ENCODE data around the gene RNF213. TPM values are rescaled to one million over a fixed set of nuclear protein-coding genes. Genes with fewer than 3 reads are reported as not detected.
"Not testable (repeated sequence)": the region's sequence is repeated elsewhere in the genome, so short reads cannot be mapped to it uniquely, and the experiment has no call there.

RNF213 gene
- polyA plus RNA-seq, 3 donors: 54.7 to 107 (median 104) TPM

- DNase-seq: no peak
Observed at GRCh38 chr17:80223142-80223815, 37.4 kb upstream of the RNF213 start.

- DNase-seq: no peak
Observed at GRCh38 chr17:80223838-80224497, 36.7 kb upstream of the RNF213 start.

GRCh38 chr17:80224683-80225082 is 36.0 kb upstream of the RNF213 start:
- no peak for DNase-seq

- no peak for DNase-seq
Observed at GRCh38 chr17:80225230-80225629, 35.4 kb upstream of the RNF213 start.

- DNase-seq: no peak
Observed at GRCh38 chr17:80227156-80227555, 33.5 kb upstream of the RNF213 start.

- DNase-seq: no peak
Observed at GRCh38 chr17:80227666-80228065, 33.0 kb upstream of the RNF213 start.

GRCh38 chr17:80228477-80228876 is 32.2 kb upstream of the RNF213 start:
- no peak for DNase-seq

GRCh38 chr17:80229011-80229410 is 31.6 kb upstream of the RNF213 start:
- no peak for DNase-seq

- DNase-seq: no peak
Observed at GRCh38 chr17:80232438-80232837, 28.2 kb upstream of the RNF213 start.

- DNase-seq: no peak
Observed at GRCh38 chr17:80233202-80233601, 27.4 kb upstream of the RNF213 start.

- no peak for DNase-seq
Observed at GRCh38 chr17:80236911-80237310, 23.7 kb upstream of the RNF213 start.

- DNase-seq: no peak
Observed at GRCh38 chr17:80237386-80237785, 23.3 kb upstream of the RNF213 start.

- DNase-seq: no peak
Observed at GRCh38 chr17:80242505-80242904, 18.1 kb upstream of the RNF213 start.

GRCh38 chr17:80243526-80244433 is 16.9 kb upstream of the RNF213 start:
- DNase-seq: no peak

GRCh38 chr17:80244448-80244847 is 16.2 kb upstream of the RNF213 start:
- not testable (repeated sequence) for DNase-seq

GRCh38 chr17:80244871-80245509 is 15.7 kb upstream of the RNF213 start:
- no peak for DNase-seq

GRCh38 chr17:80245566-80246265 is 14.9 kb upstream of the RNF213 start:
- no peak for DNase-seq

GRCh38 chr17:80246266-80246681 is 14.4 kb upstream of the RNF213 start:
- DNase-seq: no peak

- no peak for DNase-seq
Observed at GRCh38 chr17:80246726-80247125, 13.9 kb upstream of the RNF213 start.

GRCh38 chr17:80247561-80247960 is 13.1 kb upstream of the RNF213 start:
- no peak for DNase-seq

Data from renal pelvis (tissue), 4 donors.